Ishikawa (cell line): Measurements from ENCODE around the gene TNIP1.

Source experiments
- CEBPB ChIP-seq: IDR thresholded peaks from 2 replicates; pipeline ENCODE4 v1.6.1; 2012
- CREB1 ChIP-seq: IDR thresholded peaks from 2 replicates; pipeline ENCODE4 v1.6.1; 2012; ENCODE audit warnings: low read depth
- EGR1 ChIP-seq: IDR thresholded peaks from 2 replicates; pipeline ENCODE4 v1.6.1; 2012
- EP300 ChIP-seq: IDR thresholded peaks from 2 replicates; pipeline ENCODE4 v1.6.1; 2012; ENCODE audit warnings: borderline replicate concordance
- FOXM1 ChIP-seq: IDR thresholded peaks from 2 replicates; pipeline ENCODE4 v1.6.1; 2012; ENCODE audit warnings: low read depth, borderline replicate concordance
- NFIC ChIP-seq: IDR thresholded peaks from 2 replicates; pipeline ENCODE4 v1.6.1; 2012
- RAD21 ChIP-seq: IDR thresholded peaks from 2 replicates; pipeline ENCODE4 v1.6.1; 2012; ENCODE audit warnings: low read depth
- TAF1 ChIP-seq: IDR thresholded peaks from 2 replicates; pipeline ENCODE4 v1.6.1; 2012; ENCODE audit warnings: low read depth, mild to moderate bottlenecking
- TCF12 ChIP-seq: IDR thresholded peaks from 2 replicates; pipeline ENCODE4 v1.6.1; 2012; ENCODE audit warnings: low read depth
- TEAD4 ChIP-seq: IDR thresholded peaks from 2 replicates; pipeline ENCODE4 v1.6.1; 2012
- YY1 ChIP-seq: IDR thresholded peaks from 2 replicates; pipeline ENCODE4 v1.6.1; 2012; ENCODE audit warnings: low read depth
- ZBTB7A ChIP-seq: IDR thresholded peaks from 2 replicates; pipeline ENCODE4 v1.6.1; 2012; ENCODE audit warnings: low read depth
- TF ChIP-seq, protein P1 (sequence below): IDR thresholded peaks from 2 replicates; pipeline ENCODE4 v1.6.1; 2012
- TF ChIP-seq, protein P2 (sequence below): IDR thresholded peaks from 2 replicates; pipeline ENCODE4 v1.6.1; 2012; ENCODE audit warnings: low read depth, mild to moderate bottlenecking
- TF ChIP-seq, protein P3 (sequence below): IDR thresholded peaks from 2 replicates; pipeline ENCODE4 v1.6.1; 2012

Gene TNIP1

DNA sequence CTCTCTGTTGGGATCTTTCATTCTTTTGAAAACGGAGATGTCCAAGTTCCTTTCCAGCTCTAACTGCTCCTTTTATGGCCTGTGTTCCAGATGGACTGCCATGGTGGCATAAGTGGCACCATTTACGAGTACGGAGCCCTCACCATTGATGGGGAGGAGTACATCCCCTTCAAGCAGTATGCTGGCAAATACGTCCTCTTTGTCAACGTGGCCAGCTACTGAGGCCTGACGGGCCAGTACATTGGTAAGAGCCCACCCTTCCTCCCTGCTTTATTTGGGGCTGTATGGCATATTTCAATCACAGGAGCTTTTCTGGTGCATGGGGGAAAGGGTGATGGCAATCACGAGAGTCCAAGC, 55.6 kb downstream of the TNIP1 start:
- TF ChIP-seq YY1 = no peak

DNA sequence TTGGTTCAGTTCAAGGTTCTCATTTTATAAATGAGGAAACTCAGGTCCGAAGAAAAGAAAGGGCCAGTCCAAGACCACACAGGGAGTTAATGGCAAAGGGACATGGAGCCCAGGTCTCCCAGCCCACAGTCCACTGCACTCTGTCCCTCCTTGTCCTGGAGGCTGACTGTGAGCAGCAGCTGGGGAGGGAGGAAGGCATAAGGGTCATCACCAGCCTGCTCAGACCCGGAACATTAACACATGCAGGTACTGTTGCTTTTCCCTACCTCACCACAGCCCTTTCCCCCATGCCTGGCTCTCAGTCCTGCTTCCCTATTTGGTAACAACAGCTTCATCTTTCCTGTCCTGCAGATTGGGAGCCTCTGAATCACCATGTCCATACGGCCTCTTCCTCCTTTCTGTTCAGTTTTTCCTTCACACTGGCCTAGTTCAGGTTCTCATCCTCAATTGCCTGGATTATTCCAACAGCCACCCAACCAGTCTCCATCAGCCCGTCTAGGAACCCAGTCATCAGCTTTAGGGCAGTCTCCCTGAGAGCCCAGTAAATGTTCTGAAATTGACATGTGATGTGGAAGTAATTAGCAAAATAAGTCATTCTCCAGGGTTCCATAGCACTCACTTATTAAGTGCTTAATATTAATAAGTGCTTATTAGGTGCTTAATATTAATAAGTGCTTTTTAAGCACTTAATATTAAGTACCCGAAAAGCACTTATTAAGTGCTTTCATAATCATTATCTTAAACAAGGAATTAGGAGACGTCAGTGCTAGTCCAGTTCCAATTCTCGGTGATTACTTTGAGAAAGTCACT, 56.2 kb downstream of the TNIP1 start:
- TF ChIP-seq, protein P1, sequence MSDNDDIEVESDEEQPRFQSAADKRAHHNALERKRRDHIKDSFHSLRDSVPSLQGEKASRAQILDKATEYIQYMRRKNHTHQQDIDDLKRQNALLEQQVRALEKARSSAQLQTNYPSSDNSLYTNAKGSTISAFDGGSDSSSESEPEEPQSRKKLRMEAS = no peak
- no peak for TF ChIP-seq EP300
- TF ChIP-seq, protein P2, sequence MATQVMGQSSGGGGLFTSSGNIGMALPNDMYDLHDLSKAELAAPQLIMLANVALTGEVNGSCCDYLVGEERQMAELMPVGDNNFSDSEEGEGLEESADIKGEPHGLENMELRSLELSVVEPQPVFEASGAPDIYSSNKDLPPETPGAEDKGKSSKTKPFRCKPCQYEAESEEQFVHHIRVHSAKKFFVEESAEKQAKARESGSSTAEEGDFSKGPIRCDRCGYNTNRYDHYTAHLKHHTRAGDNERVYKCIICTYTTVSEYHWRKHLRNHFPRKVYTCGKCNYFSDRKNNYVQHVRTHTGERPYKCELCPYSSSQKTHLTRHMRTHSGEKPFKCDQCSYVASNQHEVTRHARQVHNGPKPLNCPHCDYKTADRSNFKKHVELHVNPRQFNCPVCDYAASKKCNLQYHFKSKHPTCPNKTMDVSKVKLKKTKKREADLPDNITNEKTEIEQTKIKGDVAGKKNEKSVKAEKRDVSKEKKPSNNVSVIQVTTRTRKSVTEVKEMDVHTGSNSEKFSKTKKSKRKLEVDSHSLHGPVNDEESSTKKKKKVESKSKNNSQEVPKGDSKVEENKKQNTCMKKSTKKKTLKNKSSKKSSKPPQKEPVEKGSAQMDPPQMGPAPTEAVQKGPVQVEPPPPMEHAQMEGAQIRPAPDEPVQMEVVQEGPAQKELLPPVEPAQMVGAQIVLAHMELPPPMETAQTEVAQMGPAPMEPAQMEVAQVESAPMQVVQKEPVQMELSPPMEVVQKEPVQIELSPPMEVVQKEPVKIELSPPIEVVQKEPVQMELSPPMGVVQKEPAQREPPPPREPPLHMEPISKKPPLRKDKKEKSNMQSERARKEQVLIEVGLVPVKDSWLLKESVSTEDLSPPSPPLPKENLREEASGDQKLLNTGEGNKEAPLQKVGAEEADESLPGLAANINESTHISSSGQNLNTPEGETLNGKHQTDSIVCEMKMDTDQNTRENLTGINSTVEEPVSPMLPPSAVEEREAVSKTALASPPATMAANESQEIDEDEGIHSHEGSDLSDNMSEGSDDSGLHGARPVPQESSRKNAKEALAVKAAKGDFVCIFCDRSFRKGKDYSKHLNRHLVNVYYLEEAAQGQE = no peak
- no peak for TF ChIP-seq TCF12
- no peak for TF ChIP-seq NFIC

DNA sequence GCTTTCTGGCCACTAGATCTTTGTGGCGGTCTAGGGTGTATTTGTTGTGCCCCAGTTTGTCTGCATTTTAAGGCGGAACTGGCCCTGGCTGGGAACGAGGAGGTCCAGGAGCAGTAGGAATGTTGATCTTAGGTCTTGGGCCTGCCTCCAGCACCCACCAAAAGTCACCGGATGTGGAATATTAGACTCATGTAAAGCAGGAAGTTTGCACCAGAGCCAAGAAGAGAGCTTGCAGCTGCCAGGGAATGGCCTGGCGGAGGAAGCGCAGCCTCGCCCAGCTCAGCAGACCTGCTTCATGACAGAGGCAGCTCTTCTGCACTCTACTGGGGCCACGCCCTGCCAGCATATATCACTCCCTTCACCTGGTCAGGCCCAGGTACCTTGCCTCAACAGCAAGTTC, 57.2 kb downstream of the TNIP1 start:
- TF ChIP-seq FOXM1 (no peak), EGR1 (no peak), YY1 (no peak), CEBPB (no peak), CREB1 (no peak), RAD21 (no peak), TAF1 (no peak), EP300 (no peak), ZBTB7A (no peak), NFIC (no peak), TEAD4 (no peak), TCF12 (no peak)
- TF ChIP-seq, protein P1 = no peak
- TF ChIP-seq, protein P3, sequence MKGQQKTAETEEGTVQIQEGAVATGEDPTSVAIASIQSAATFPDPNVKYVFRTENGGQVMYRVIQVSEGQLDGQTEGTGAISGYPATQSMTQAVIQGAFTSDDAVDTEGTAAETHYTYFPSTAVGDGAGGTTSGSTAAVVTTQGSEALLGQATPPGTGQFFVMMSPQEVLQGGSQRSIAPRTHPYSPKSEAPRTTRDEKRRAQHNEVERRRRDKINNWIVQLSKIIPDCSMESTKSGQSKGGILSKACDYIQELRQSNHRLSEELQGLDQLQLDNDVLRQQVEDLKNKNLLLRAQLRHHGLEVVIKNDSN = no peak
- TF ChIP-seq, protein P2 = no peak

DNA sequence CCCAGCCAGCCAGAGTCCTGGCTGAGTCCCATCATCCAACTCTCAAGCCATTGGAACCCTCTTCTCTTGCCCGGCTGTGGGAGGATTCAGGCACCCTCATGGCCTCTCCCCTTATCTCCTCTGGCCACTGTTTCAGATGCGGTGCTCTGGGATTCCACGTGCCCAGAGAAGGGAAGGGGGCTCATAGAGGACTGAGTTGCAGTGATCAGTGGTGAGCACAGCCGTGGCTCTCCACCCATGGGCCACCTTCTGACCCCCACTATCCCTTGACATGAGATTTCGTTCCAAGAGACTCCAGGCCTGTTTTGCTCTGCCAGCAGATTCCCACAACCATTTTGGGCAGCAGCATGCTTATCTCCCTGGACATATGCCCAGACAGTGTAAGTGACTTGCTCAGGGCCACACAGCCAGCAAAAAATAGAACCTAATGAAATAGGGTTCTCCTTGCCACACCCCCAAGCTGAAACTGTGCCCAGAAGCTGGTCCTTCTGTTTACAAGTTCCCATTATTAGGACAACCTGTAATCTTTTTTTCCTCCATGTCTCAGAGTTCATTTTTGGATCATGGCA, 57.7 kb downstream of the TNIP1 start:
- no peak for TF ChIP-seq RAD21
- TF ChIP-seq, protein P1 = no peak
- no peak for TF ChIP-seq YY1
- no peak for TF ChIP-seq FOXM1
- TF ChIP-seq, protein P2 = no peak
- no peak for TF ChIP-seq TEAD4
- no peak for TF ChIP-seq TCF12
- TF ChIP-seq CEBPB = no peak
- no peak for TF ChIP-seq EGR1
- TF ChIP-seq EP300 = no peak
- TF ChIP-seq, protein P3 = no peak
- no peak for TF ChIP-seq NFIC
